Lung (tissue), 12 donors: ENCODE measurements around the gene RRP7A. TPM values are rescaled to one million over a fixed set of nuclear protein-coding genes. Genes with fewer than 3 reads are reported as not detected.

Source experiments
- ATAC-seq: fragments of 200-7000 bp; cut with Tn5 transposase; one replicate; pipeline ENCODE4 v1.9.1; 2020; ENCODE audit warnings: moderate number of reproducible peaks; ENCODE audit not compliant: insufficient read depth, low FRiP score
- DNase-seq, 3 donors: peaks; one replicate each; pipeline ENCODE4 v3.0.0-alpha.2; 2013 to 2017
- H3K27ac ChIP-seq, 2 donors: one replicate each; pipeline ENCODE4 v1.5.1; 2013; ENCODE audit warnings: mild to moderate bottlenecking in 2 of 2, moderate library complexity in 2 of 2, control low read depth in 1 of 2, inconsistent platforms in 1 of 2, low read depth in 1 of 2, low read length in 1 of 2
- H3K27me3 ChIP-seq, 3 donors: one replicate each; pipeline ENCODE4 v1.5.1; 2013; ENCODE audit warnings: low read length in 2 of 3; ENCODE audit not compliant: control insufficient read depth in 3 of 3, insufficient read depth in 3 of 3
- H3K36me3 ChIP-seq, 4 donors: one replicate each; pipeline ENCODE4 v1.5.1; 2013; ENCODE audit warnings: low read length in 4 of 4, mild to moderate bottlenecking in 1 of 4, moderate library complexity in 1 of 4; ENCODE audit not compliant: control insufficient read depth in 4 of 4, insufficient read depth in 4 of 4
- H3K4me1 ChIP-seq, 5 donors: one replicate each; pipeline ENCODE4 v1.5.1; 2013; ENCODE audit warnings: low read length in 5 of 5, mild to moderate bottlenecking in 2 of 5, moderate library complexity in 1 of 5; ENCODE audit not compliant: control insufficient read depth in 5 of 5, insufficient read depth in 5 of 5
- H3K4me3 ChIP-seq: one replicate; pipeline ENCODE4 v1.5.1; 2013; ENCODE audit warnings: mild to moderate bottlenecking, control low read depth, moderate library complexity
- H3K9ac ChIP-seq, 2 donors: one replicate each; pipeline ENCODE4 v1.5.1; 2013; ENCODE audit warnings: low read length in 2 of 2, control low read depth in 1 of 2; ENCODE audit not compliant: insufficient read depth in 1 of 2
- H3K9me3 ChIP-seq, 4 donors: one replicate each; pipeline ENCODE4 v1.5.1; 2013; ENCODE audit warnings: low read length in 3 of 4, mild to moderate bottlenecking in 1 of 4, moderate library complexity in 1 of 4; ENCODE audit not compliant: control insufficient read depth in 4 of 4, insufficient read depth in 3 of 4
- CTCF ChIP-seq: IDR thresholded peaks from 2 replicates; pipeline ENCODE4 v1.5.1; 2012; ENCODE audit warnings: mild to moderate bottlenecking; ENCODE audit errors: control extremely low read depth, extremely low read depth
- WGBS, 2 donors: extraction: QIAGEN DNeasy Blood & Tissue Kit; methylation state at CpG; one replicate each; pipeline ENCODE4 v1.1.7; 2013; 5-methylcytosine and 5-hydroxymethylcytosine counted together
- polyA plus RNA-seq, 2 donors: library from polyadenylated mRNA; stranded (reverse); fragments of 200-250 nt; gene quantifications; one replicate each; pipeline ENCODE4 v1.2.1, GENCODE V29; 2013
- total RNA-seq, 2 donors: library from RNA; depleted of rRNA in 1 of 2; stranded (reverse); fragments of >200 nt in 1 of 2; gene quantifications; one replicate each; pipeline ENCODE4 v1.2.1, GENCODE V29; 2014 to 2021
- donor health status: control.
- donor health status: control.
- donor health status: Bipolar disorder and iron deficiency.
- donor health status: healthy.
- donor health status: DM: yes; HTN: yes; CAD: no.

Gene RRP7A
- total and polyA plus RNA-seq, 4 donors: 10.2 to 35.5 (median 23.4) TPM

GRCh38 chr22:42475122-42475521, 44.5 kb downstream of the RRP7A start:
- H3K27me3 ChIP-seq: no peaks in the 10 kb centered on the region
- no peaks in the 10 kb centered on the region for H3K4me1 ChIP-seq
- ATAC-seq: no peak
- no peak for DNase-seq
- TF ChIP-seq CTCF: no peak
- 93 to 100% methylated on average over 2 of the region's 2 CpGs for WGBS, 2 donors
- no peak overlapping the region for H3K4me3 ChIP-seq
- no peak overlapping the region for H3K27ac ChIP-seq
- no peaks in the 10 kb centered on the region for H3K36me3 ChIP-seq
- H3K9ac ChIP-seq: no peak overlapping the region
- no peaks in the 10 kb centered on the region for H3K9me3 ChIP-seq

GRCh38 chr22:42473484-42474193, 46.0 kb downstream of the RRP7A start:
- no peak overlapping the region for H3K9ac ChIP-seq
- no peaks in the 10 kb centered on the region for H3K4me1 ChIP-seq
- no peak overlapping the region for H3K27ac ChIP-seq
- H3K9me3 ChIP-seq: no peaks in the 10 kb centered on the region
- DNase-seq (peak; percentile 26 to 71 (median 67)), ATAC-seq (no peak)
- TF ChIP-seq CTCF: peak; percentile 35
- H3K27me3 ChIP-seq: peaks cover 0 to 4% (median 0%) of the 10 kb centered on the region in 3 donors
- WGBS, 2 donors: 75 to 77% methylated on average over 5 of the region's 5 CpGs
- no peak overlapping the region for H3K4me3 ChIP-seq
- no peaks in the 10 kb centered on the region for H3K36me3 ChIP-seq

GRCh38 chr22:42472671-42473070, 46.9 kb downstream of the RRP7A start:
- 83 to 94% methylated on average over 8 of the region's 8 CpGs for WGBS, 2 donors
- Histone ChIP-seq H3K36me3 (no peaks in the 10 kb centered on the region), H3K4me3 (no peak overlapping the region), H3K27ac (no peak overlapping the region), H3K4me1 (no peaks in the 10 kb centered on the region), H3K9ac (no peak overlapping the region), H3K9me3 (no peaks in the 10 kb centered on the region), H3K27me3 (peaks cover 0 to 4% (median 0%) of the 10 kb centered on the region in 3 donors)
- ATAC-seq (no peak), DNase-seq (no peak)
- TF ChIP-seq CTCF: no peak

- Histone ChIP-seq H3K4me1 (no peaks in the 10 kb centered on the region), H3K27me3 (peaks cover 0 to 4% (median 0%) of the 10 kb centered on the region in 3 donors), H3K9me3 (no peaks in the 10 kb centered on the region), H3K4me3 (no peak overlapping the region), H3K9ac (no peak overlapping the region), H3K27ac (no peak overlapping the region), H3K36me3 (no peaks in the 10 kb centered on the region)
- no peak for TF ChIP-seq CTCF
- ATAC-seq (no peak), DNase-seq (no peak)
- WGBS, 2 donors: 94 to 97% methylated on average over 1 of the region's 1 CpG
Measured at GRCh38 chr22:42471441-42471840, 48.2 kb downstream of the RRP7A start.
